ENCODE results near the gene CCN5.

The CCN5 gene

GRCh38 chr20:44689809-44690208 is 25.4 kb upstream of the CCN5 start:
- Histone ChIP-seq H3K36me3 (no peaks in the 10 kb centered on the region), H3K9me3 (no peaks in the 10 kb centered on the region), H3K4me1 (peaks cover 0 to 63% (median 51%) of the 10 kb centered on the region in 4 donors), H3K4me3 (no peak overlapping the region), H3K27ac (peak overlapping the region; percentile 83 to 93), H3K27me3 (no peaks in the 10 kb centered on the region)
- DNase-seq: peak in 1 of 2 donors; percentile 67
- TF ChIP-seq CTCF (IDR thresholded peaks at IDR 0.05): no peak
- intact Hi-C loops (cut with DNase I; ENCODE audit: low total_unique reads): no loop called here

GRCh38 chr20:44690781-44691423 is 24.3 kb upstream of the CCN5 start:
- H3K27ac ChIP-seq: peak overlapping the region; percentile 83 to 93
- intact Hi-C loops (cut with DNase I; ENCODE audit: low total_unique reads): no loop called here
- no peaks in the 10 kb centered on the region for H3K36me3 ChIP-seq
- no peaks in the 10 kb centered on the region for H3K9me3 ChIP-seq
- TF ChIP-seq CTCF (IDR thresholded peaks at IDR 0.05): no peak
- H3K27me3 ChIP-seq: no peaks in the 10 kb centered on the region
- H3K4me3 ChIP-seq: no peak overlapping the region
- peak; percentile 71 to 74 for DNase-seq
- peaks cover 0 to 67% (median 58%) of the 10 kb centered on the region in 4 donors for H3K4me1 ChIP-seq

GRCh38 chr20:44691424-44692423 is 23.4 kb upstream of the CCN5 start:
- no peaks in the 10 kb centered on the region for H3K36me3 ChIP-seq
- H3K9me3 ChIP-seq: no peaks in the 10 kb centered on the region
- H3K27me3 ChIP-seq: no peaks in the 10 kb centered on the region
- no peak for TF ChIP-seq CTCF (IDR thresholded peaks at IDR 0.05)
- no peak overlapping the region for H3K4me3 ChIP-seq
- intact Hi-C loops (cut with DNase I; ENCODE audit: low total_unique reads): no loop called here
- peaks cover 0 to 76% (median 60%) of the 10 kb centered on the region in 4 donors for H3K4me1 ChIP-seq
- DNase-seq: peak; percentile 88 to 95
- peak overlapping the region; percentile 83 to 93 for H3K27ac ChIP-seq

- Histone ChIP-seq H3K9me3 (no peaks in the 10 kb centered on the region), H3K27me3 (no peaks in the 10 kb centered on the region), H3K4me1 (peaks cover 0 to 84% (median 60%) of the 10 kb centered on the region in 4 donors), H3K36me3 (no peaks in the 10 kb centered on the region), H3K27ac (peak overlapping the region; percentile 83 to 93), H3K4me3 (no peak overlapping the region)
- peak; percentile 96 to 98 for DNase-seq
- peak; percentile 4 to 9 for TF ChIP-seq CTCF (IDR thresholded peaks at IDR 0.05)
- intact Hi-C loops (cut with DNase I; ENCODE audit: low total_unique reads): no loop called here
Measured at GRCh38 chr20:44692932-44693480, 22.2 kb upstream of the CCN5 start.

- peaks cover 0 to 87% (median 62%) of the 10 kb centered on the region in 4 donors for H3K4me1 ChIP-seq
- no peaks in the 10 kb centered on the region for H3K27me3 ChIP-seq
- H3K9me3 ChIP-seq: no peaks in the 10 kb centered on the region
- intact Hi-C loops (cut with DNase I; ENCODE audit: low total_unique reads): no loop called here
- H3K36me3 ChIP-seq: no peaks in the 10 kb centered on the region
- TF ChIP-seq CTCF (IDR thresholded peaks at IDR 0.05): no peak
- DNase-seq: peak in 1 of 2 donors; percentile 37
- H3K27ac ChIP-seq: peak overlapping the region; percentile 83 to 93
- H3K4me3 ChIP-seq: no peak overlapping the region
Measured at GRCh38 chr20:44693627-44694026, 21.5 kb upstream of the CCN5 start.

All from tibial artery (tissue), 4 donors.